GM23338 (cell line): ENCODE measurements around the gene ASCL1. TPM values are rescaled to one million over a fixed set of nuclear protein-coding genes. Genes with fewer than 3 reads are reported as not detected.

Experiments
- ATAC-seq: fragments of 200-7000 bp; cut with Tn5 transposase; 3 replicates; pipeline ENCODE4 v1.9.1; 2020
- DNase-seq: peaks from one replicate; pipeline ENCODE4 v3.0.0-alpha.2; 2015; ENCODE audit warnings: low spot score
- H2AFZ ChIP-seq: fragments of 200-600 bp; sonication (generic); 2 replicates; pipeline ENCODE4 v1.8.0; 2016; ENCODE audit warnings: antibody characterized with exemption, mild to moderate bottlenecking, moderate library complexity
- H3F3A ChIP-seq: fragments of 200-600 bp; sonication (generic); replicated peaks from 2 replicates; pipeline ENCODE4 v1.8.0; 2017; ENCODE audit warnings: antibody characterized with exemption, mixed run types, low read depth
- H3K27ac ChIP-seq: fragments of 200-600 bp; sonication (generic); 2 replicates; pipeline ENCODE4 v1.6.1; 2016; ENCODE audit warnings: low read depth
- H3K27me3 ChIP-seq: fragments of 200-600 bp; sonication (generic); 2 replicates; pipeline ENCODE4 v1.8.0; 2016; ENCODE audit warnings: mild to moderate bottlenecking, mixed run types, moderate library complexity; ENCODE audit not compliant: insufficient read depth
- H3K36me3 ChIP-seq: fragments of 200-600 bp; sonication (generic); 2 replicates; pipeline ENCODE4 v1.8.0; 2016; ENCODE audit warnings: mild to moderate bottlenecking; ENCODE audit not compliant: insufficient read depth
- H3K4me1 ChIP-seq: fragments of 200-600 bp; sonication (generic); 2 replicates; pipeline ENCODE4 v1.8.0; 2016; ENCODE audit warnings: mild to moderate bottlenecking, moderate library complexity; ENCODE audit not compliant: insufficient read depth
- H3K4me2 ChIP-seq: fragments of 200-600 bp; sonication (generic); 2 replicates; pipeline ENCODE4 v1.7.1; 2017; ENCODE audit warnings: mixed run types
- H3K4me3 ChIP-seq: fragments of 200-600 bp; sonication (generic); 2 replicates; pipeline ENCODE4 v1.6.1; 2016; ENCODE audit warnings: mixed run types
- H3K79me2 ChIP-seq: fragments of 200-600 bp; sonication (generic); replicated peaks from 2 replicates; pipeline ENCODE4 v1.8.0; 2017; ENCODE audit warnings: mild to moderate bottlenecking; ENCODE audit not compliant: insufficient read depth
- H3K9me2 ChIP-seq: fragments of 200-600 bp; sonication (generic); 2 replicates; pipeline ENCODE4 v1.8.0; 2017; ENCODE audit not compliant: insufficient read depth
- H4K20me1 ChIP-seq: fragments of 200-600 bp; sonication (generic); replicated peaks from 2 replicates; pipeline ENCODE4 v1.8.0; 2017; ENCODE audit warnings: mild to moderate bottlenecking; ENCODE audit not compliant: insufficient read depth
- H3K27ac Mint-ChIP-seq: 2 replicates; pipeline ENCODE4 v1.8.0; 2020; ENCODE audit warnings: inconsistent platforms, mild to moderate bottlenecking, moderate library complexity, mixed read lengths
- H3K27me3 Mint-ChIP-seq: 3 replicates; pipeline ENCODE4 v1.8.0; 2022; ENCODE audit warnings: low read depth, mild to moderate bottlenecking, moderate library complexity, mixed read lengths, inconsistent platforms; ENCODE audit not compliant: insufficient read depth, poor library complexity
- H3K36me3 Mint-ChIP-seq: 3 replicates; pipeline ENCODE4 v1.8.0; 2021; ENCODE audit warnings: low read depth, mild to moderate bottlenecking, inconsistent platforms, moderate library complexity, mixed read lengths
- H3K4me1 Mint-ChIP-seq: 3 replicates; pipeline ENCODE4 v1.8.0; 2020; ENCODE audit warnings: mild to moderate bottlenecking, inconsistent platforms, mixed read lengths
- H3K4me3 Mint-ChIP-seq: 3 replicates; pipeline ENCODE4 v1.8.0; 2021; ENCODE audit warnings: moderate library complexity, mild to moderate bottlenecking, inconsistent platforms, mixed read lengths
- H3K9me3 Mint-ChIP-seq: 3 replicates; pipeline ENCODE4 v1.8.0; 2020; ENCODE audit warnings: moderate library complexity, mild to moderate bottlenecking, inconsistent platforms, mixed read lengths
- CREB1 ChIP-seq: fragments of 250-450 bp; sonication (Bioruptor Pico); IDR thresholded peaks from 2 replicates; pipeline ENCODE4 v1.5.0; 2020; ENCODE audit warnings: low read depth, mild to moderate bottlenecking, moderate library complexity
- EZH2 ChIP-seq: fragments of 200-600 bp; sonication (generic); IDR thresholded peaks from one replicate; pipeline ENCODE4 v1.8.0; 2017; ENCODE audit warnings: antibody characterized with exemption, mild to moderate bottlenecking, low read depth; ENCODE audit not compliant: unreplicated experiment
- EZH2phosphoT487 ChIP-seq: fragments of 200-600 bp; sonication (generic); IDR thresholded peaks from one replicate; pipeline ENCODE4 v1.8.1; 2018; ENCODE audit warnings: antibody characterized with exemption; ENCODE audit not compliant: unreplicated experiment
- JUNB ChIP-seq: IDR thresholded peaks from one replicate; pipeline ENCODE4 v1.6.1; 2016; ENCODE audit warnings: antibody characterized with exemption; ENCODE audit not compliant: unreplicated experiment
- STAT1 ChIP-seq: IDR thresholded peaks from one replicate; pipeline ENCODE4 v1.6.1; 2016; ENCODE audit warnings: antibody characterized with exemption; ENCODE audit not compliant: unreplicated experiment
- ZNF114 ChIP-seq: fragments of 250-450 bp; sonication (Bioruptor Pico); IDR thresholded peaks from 2 replicates; pipeline ENCODE4 v1.5.0; 2020; ENCODE audit warnings: mild to moderate bottlenecking, moderate library complexity
- ZNF331 ChIP-seq: fragments of 250-450 bp; sonication (Bioruptor Pico); IDR thresholded peaks from 2 replicates; pipeline ENCODE4 v1.5.0; 2020; ENCODE audit warnings: low read depth, mild to moderate bottlenecking, moderate library complexity
- ZNF462 ChIP-seq: fragments of 250-450 bp; sonication (Bioruptor Pico); IDR thresholded peaks from 2 replicates; pipeline ENCODE4 v1.5.0; 2020; ENCODE audit warnings: mild to moderate bottlenecking, moderate library complexity
- polyA plus RNA-seq: library from polyadenylated mRNA; unstranded; fragments of >200 nt; fragmentation: Nextera tagmentation; extraction: Ambion mirVana; gene quantifications from 2 replicates; pipeline ENCODE4 v1.2.1, GENCODE V29; 2016
- total RNA-seq: library from RNA; depleted of rRNA; stranded (reverse); fragments of >200 nt; shearing (Covaris generic); gene quantifications from 2 replicates; pipeline ENCODE4 v1.2.3, GENCODE V29; 2014
- TF ChIP-seq, protein P1 (sequence below), 2 experiments: fragments of 200-600 bp in 1 of 2; sonication (generic) in 1 of 2; conservative IDR thresholded peaks; 2 replicates each; pipeline versions ENCODE4 v1.5.1 to v1.6.1; 2016 to 2017; ENCODE audit warnings: antibody characterized with exemption in 2 of 2, low read depth in 2 of 2, mild to moderate bottlenecking in 2 of 2, moderate library complexity in 1 of 2

Gene ASCL1
- total and polyA plus RNA-seq, 2 experiments from 2014 or later: 0.37 TPM; not detected in 1

DNA sequence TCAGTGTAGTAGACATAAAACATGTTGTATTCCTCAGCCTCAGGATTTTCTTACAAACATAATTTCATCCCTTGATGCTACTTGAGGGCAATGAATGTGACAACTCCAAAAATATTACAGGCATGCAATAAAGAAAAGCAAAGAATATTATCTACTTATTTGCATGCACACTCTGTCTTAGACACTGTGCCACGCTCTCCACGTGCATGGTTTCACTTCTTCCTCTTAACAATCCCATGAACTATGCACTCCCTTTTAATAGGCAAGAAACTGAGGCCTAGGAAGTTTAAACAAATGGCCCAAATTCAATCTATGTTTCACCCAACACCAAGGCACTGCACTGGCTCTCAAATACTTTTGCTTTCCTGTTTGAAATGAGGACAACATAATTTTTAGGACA is 38.6 kb upstream of the ASCL1 start (continued):
- no peak for TF ChIP-seq ZNF462
- no peak for TF ChIP-seq EZH2phosphoT487
- no peak for TF ChIP-seq STAT1
- no peak for TF ChIP-seq EZH2
- no peak for TF ChIP-seq ZNF114
- TF ChIP-seq CREB1: no peak
- TF ChIP-seq, protein P1, sequence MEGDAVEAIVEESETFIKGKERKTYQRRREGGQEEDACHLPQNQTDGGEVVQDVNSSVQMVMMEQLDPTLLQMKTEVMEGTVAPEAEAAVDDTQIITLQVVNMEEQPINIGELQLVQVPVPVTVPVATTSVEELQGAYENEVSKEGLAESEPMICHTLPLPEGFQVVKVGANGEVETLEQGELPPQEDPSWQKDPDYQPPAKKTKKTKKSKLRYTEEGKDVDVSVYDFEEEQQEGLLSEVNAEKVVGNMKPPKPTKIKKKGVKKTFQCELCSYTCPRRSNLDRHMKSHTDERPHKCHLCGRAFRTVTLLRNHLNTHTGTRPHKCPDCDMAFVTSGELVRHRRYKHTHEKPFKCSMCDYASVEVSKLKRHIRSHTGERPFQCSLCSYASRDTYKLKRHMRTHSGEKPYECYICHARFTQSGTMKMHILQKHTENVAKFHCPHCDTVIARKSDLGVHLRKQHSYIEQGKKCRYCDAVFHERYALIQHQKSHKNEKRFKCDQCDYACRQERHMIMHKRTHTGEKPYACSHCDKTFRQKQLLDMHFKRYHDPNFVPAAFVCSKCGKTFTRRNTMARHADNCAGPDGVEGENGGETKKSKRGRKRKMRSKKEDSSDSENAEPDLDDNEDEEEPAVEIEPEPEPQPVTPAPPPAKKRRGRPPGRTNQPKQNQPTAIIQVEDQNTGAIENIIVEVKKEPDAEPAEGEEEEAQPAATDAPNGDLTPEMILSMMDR (conservative IDR thresholded peaks at IDR 0.05; ENCODE audit: low read depth in 2 of 2): no peak
- no peak for TF ChIP-seq JUNB
- no peak for TF ChIP-seq ZNF331 (CRISPR knock-in tag)

DNA sequence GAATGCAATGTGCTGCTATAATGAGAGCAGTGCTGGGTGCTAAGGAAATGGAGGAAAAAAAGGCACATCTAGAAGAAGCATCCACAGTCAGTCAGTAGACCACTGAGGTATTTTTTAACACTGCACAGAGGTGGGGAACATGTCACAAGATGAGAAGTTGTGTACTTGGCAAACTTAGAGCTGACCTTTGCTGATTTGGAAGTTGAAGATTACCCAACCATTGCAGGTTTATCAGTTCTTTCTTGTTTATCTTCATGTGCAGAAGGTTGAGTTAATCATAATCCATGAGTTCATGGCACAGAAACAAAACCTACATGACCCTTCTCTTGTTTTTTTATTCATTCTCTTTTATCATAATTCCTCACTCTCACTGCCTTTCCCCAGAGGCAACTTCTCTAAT is 37.2 kb upstream of the ASCL1 start:
- H3K27ac ChIP-seq: no peak overlapping the region
- DNase-seq (no peak), ATAC-seq (no peak)
- H3K4me3 ChIP-seq: no peak overlapping the region
- no peak overlapping the region for H3K27ac Mint-ChIP-seq
- no peaks in the 10 kb centered on the region for H4K20me1 ChIP-seq
- H3K36me3 Mint-ChIP-seq: no peaks in the 10 kb centered on the region
- no peak overlapping the region for H3K4me3 Mint-ChIP-seq
- H3F3A ChIP-seq: no peaks in the 10 kb centered on the region
- H3K9me2 ChIP-seq: no peaks in the 10 kb centered on the region; the same call in 1 of the 2 replicates
- H3K4me1 ChIP-seq: peaks cover 10% of the 10 kb centered on the region
- peaks cover 20% of the 10 kb centered on the region for H3K4me1 Mint-ChIP-seq
- H3K9me3 Mint-ChIP-seq: no peaks in the 10 kb centered on the region
- H3K27me3 ChIP-seq: no peaks in the 10 kb centered on the region
- H3K36me3 ChIP-seq: no peaks in the 10 kb centered on the region
- H3K27me3 Mint-ChIP-seq: peaks cover 3% of the 10 kb centered on the region
- H2AFZ ChIP-seq: no peak overlapping the region
- no peak for TF ChIP-seq ZNF114
- no peak for TF ChIP-seq ZNF462
- no peak for TF ChIP-seq CREB1
- no peak overlapping the region for H3K4me2 ChIP-seq
- H3K79me2 ChIP-seq: no peaks in the 10 kb centered on the region
